Muscle of arm (tissue), 12 donors: ENCODE data around the gene IL13RA2. TPM values are rescaled to one million over a fixed set of nuclear protein-coding genes. Genes with fewer than 3 reads are reported as not detected.

Source experiments
- DNase-seq: peaks from one replicate; pipeline ENCODE4 v3.0.0-alpha.2; 2013
- polyA plus RNA-seq, 12 donors: library from polyadenylated mRNA; unstranded; fragments of 120-200 nt; gene quantifications; one replicate each; pipeline ENCODE4 v1.2.1, GENCODE V29; 2013; ENCODE audit not compliant: insufficient read length in 12 of 12

The IL13RA2 gene
- polyA plus RNA-seq, 12 donors = 0.13 to 0.80 (median 0.38) TPM; not detected in 4

GRCh38 chrX:114997779-114998178 is 19.6 kb downstream of the IL13RA2 start:
- no peak for DNase-seq

DNA sequence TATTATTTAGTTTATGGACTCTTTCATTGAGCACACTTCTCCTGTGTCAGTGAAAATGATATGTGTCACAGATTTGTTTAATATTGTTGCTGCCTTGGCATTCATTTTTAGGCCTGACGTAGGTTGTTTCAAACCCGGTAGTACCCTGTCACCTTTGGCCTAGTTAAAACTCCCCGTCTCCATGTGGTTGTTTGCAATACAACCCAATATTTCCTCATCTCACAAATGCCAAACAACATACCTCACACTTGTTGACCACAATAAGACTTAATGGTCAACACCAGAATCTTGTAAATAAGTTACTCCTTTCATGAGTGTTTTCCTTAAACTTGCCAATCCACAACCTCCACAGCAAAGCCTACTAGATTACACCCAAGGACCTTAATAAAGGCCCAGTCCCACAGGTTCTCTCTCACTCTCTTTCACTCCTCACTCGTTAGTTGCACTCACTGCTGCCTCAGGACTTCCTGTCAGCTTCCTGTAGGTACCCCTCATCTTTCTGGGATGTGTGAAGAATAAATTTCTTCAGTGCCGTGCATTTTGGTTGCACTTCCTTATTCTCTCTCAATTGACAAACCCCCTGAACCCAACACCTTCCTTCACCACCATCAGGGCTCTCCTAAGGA is 31.3 kb downstream of the IL13RA2 start:
- no peak for DNase-seq

GRCh38 chrX:114976292-114976691 is 41.1 kb downstream of the IL13RA2 start:
- no peak for DNase-seq

DNA sequence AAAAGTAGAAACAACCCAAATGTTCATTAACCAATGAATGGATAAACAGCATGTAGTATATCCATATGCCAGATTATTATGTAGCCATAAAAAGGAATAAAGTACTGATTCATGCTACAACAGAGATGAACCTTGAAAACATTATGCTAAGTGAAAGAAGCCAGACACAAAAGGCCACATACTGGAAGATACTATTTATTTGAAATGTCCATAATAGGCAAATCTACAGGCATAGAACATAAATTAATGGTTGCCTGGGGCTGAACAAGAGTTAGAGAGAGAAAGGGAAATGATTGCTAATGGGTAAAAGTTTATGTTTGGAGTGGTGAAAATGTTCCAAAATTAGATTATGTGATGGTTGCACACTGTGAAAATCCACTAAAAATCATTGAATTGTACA is 44.4 kb downstream of the IL13RA2 start:
- no peak for DNase-seq

- DNase-seq = no peak
Measured at GRCh38 chrX:114970806-114971205, 46.6 kb downstream of the IL13RA2 start.

DNA sequence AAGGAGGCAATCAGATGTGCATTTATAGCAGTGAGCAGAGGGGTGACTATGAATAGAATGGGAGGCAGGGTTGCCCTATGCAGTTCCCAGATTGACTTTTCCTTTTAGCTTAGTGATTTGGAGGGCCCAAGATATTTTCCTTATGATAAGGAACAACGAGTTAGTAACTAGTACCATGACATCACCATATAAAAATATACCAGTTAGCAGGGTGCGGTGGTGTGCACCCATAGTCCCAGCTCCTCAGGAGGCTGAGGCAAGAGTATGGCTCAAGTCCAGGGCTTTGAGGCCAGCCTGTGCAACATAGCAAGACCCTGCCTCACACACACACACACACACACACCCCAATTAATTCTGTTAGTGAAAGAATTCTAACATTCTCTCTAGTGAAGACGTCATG is 53.0 kb downstream of the IL13RA2 start:
- no peak for DNase-seq

GRCh38 chrX:114962209-114962608 is 55.2 kb downstream of the IL13RA2 start:
- DNase-seq = no peak

DNA sequence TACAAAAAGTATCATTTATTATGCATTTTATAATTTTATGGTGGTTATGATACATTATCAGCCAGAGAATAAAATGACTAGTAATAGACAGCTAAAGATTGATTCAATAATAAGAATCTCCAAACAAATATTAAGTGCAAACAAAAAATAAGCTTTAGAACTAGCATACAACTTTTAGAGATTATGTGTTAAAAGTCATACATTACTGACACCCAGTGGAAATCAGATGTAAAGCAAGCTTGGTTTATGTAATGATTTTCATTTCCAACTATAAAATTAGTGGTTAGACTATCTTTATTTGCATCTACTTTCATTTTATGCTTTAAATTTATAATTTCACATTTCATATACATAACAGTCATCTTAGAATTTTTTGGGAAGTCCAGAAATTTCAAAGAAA is 57.7 kb downstream of the IL13RA2 start:
- peak; percentile 2 for DNase-seq

Other genes starting within 250 kb of the IL13RA2 start
- not detected for gene RBMXL3, start 171.8 kb upstream of the IL13RA2 start, polyA plus RNA-seq
- gene LRCH2, start 216.5 kb upstream of the IL13RA2 start, polyA plus RNA-seq = 1 to 10 TPM in 11 of 12 donors, not detected in 1; 3.4 to 7.9 (median 5.8) TPM